PFSK-1 (cell line): ENCODE measurements around the gene C2orf49.

Experiments used
- FOXP2 ChIP-seq: optimal IDR thresholded peaks from 2 replicates; pipeline ENCODE3; 2011; ENCODE audit warnings: borderline replicate concordance, control low read depth, inconsistent platforms; ENCODE audit not compliant: insufficient read depth; ENCODE audit errors: extremely low read length, extremely low read depth
- POLR2AphosphoS5 ChIP-seq: IDR thresholded peaks from 2 replicates; pipeline ENCODE4 v1.6.1; 2012; ENCODE audit warnings: low read depth, mild to moderate bottlenecking, control low read depth, low read length, moderate library complexity
- SIN3A ChIP-seq: IDR thresholded peaks from 2 replicates; pipeline ENCODE4 v1.6.1; 2012; ENCODE audit warnings: mild to moderate bottlenecking, low read length, moderate library complexity, borderline replicate concordance; ENCODE audit not compliant: insufficient read depth
- TAF1 ChIP-seq: IDR thresholded peaks from 2 replicates; pipeline ENCODE4 v1.6.1; 2012; ENCODE audit warnings: low read length, control low read depth, borderline replicate concordance; ENCODE audit not compliant: insufficient read depth
- TF ChIP-seq, protein P1 (sequence below), 2 experiments: IDR thresholded peaks; 2 replicates each; pipeline versions ENCODE4 v1.6.1 to v1.8.0; 2011 to 2012; ENCODE audit warnings: low read depth in 2 of 2, low read length in 2 of 2, control low read depth in 1 of 2, inconsistent platforms in 1 of 2, mild to moderate bottlenecking in 1 of 2, moderate library complexity in 1 of 2; ENCODE audit not compliant: insufficient read depth in 1 of 2

The C2orf49 gene

DNA sequence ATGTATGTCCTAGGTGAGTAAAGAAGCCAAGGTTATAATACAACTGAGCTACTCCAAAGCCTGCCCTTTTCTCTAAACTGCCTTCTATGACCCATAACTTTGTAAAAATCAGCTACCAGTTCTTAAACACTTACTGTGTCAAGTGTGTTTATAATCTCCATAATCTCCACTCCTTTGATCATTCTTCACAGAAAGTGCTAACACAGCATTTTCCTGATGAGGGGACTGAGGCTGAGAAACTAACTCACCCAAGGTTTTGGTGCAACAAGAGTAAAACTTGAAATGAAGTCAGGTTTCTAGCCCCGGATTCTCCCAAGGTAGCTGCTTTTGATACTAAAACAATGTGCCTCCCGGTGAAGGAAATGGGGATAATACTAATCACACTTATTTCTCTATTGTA is 1.9 kb upstream of the C2orf49 start:
- TF ChIP-seq, protein P1, sequence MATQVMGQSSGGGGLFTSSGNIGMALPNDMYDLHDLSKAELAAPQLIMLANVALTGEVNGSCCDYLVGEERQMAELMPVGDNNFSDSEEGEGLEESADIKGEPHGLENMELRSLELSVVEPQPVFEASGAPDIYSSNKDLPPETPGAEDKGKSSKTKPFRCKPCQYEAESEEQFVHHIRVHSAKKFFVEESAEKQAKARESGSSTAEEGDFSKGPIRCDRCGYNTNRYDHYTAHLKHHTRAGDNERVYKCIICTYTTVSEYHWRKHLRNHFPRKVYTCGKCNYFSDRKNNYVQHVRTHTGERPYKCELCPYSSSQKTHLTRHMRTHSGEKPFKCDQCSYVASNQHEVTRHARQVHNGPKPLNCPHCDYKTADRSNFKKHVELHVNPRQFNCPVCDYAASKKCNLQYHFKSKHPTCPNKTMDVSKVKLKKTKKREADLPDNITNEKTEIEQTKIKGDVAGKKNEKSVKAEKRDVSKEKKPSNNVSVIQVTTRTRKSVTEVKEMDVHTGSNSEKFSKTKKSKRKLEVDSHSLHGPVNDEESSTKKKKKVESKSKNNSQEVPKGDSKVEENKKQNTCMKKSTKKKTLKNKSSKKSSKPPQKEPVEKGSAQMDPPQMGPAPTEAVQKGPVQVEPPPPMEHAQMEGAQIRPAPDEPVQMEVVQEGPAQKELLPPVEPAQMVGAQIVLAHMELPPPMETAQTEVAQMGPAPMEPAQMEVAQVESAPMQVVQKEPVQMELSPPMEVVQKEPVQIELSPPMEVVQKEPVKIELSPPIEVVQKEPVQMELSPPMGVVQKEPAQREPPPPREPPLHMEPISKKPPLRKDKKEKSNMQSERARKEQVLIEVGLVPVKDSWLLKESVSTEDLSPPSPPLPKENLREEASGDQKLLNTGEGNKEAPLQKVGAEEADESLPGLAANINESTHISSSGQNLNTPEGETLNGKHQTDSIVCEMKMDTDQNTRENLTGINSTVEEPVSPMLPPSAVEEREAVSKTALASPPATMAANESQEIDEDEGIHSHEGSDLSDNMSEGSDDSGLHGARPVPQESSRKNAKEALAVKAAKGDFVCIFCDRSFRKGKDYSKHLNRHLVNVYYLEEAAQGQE (IDR thresholded peaks at IDR 0.05; ENCODE audit: insufficient read depth in 1 of 2, low read depth in 2 of 2, low read length in 2 of 2), result no peak
- TF ChIP-seq TAF1 (no peak), FOXP2 (no peak), SIN3A (no peak), POLR2AphosphoS5 (no peak)

GRCh38 chr2:105336786-105337121 is 586 bp upstream of the C2orf49 start:
- TF ChIP-seq SIN3A, result no peak
- TF ChIP-seq, protein P1 (IDR thresholded peaks at IDR 0.05; ENCODE audit: insufficient read depth in 1 of 2, low read depth in 2 of 2, low read length in 2 of 2), result no peak
- TF ChIP-seq FOXP2, result no peak
- no peak for TF ChIP-seq TAF1
- TF ChIP-seq POLR2AphosphoS5, result no peak; the same call in 1 of the 2 replicates

DNA sequence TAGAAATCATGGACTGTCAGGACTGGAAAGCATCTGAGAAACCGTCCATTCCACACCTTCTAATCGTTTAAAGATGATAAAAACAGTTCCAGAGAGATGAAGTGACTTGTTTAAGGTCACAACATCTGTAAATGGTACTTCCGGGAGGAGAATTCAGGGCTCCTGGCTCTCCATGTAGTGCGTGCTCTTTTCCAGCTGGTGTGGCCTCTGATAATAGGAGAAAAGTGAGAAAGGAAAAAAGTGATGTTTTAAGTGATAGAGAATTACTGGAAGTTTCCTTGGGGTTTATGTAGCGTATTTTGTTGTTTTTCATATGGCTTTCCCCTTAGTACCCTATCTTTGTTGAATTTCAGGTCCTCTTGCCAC is 663 bp downstream of the C2orf49 start:
- TF ChIP-seq POLR2AphosphoS5 (no peak), SIN3A (no peak), TAF1 (no peak), FOXP2 (no peak)
- TF ChIP-seq, protein P1 (IDR thresholded peaks at IDR 0.05; ENCODE audit: insufficient read depth in 1 of 2, low read depth in 2 of 2, low read length in 2 of 2), result no peak

DNA sequence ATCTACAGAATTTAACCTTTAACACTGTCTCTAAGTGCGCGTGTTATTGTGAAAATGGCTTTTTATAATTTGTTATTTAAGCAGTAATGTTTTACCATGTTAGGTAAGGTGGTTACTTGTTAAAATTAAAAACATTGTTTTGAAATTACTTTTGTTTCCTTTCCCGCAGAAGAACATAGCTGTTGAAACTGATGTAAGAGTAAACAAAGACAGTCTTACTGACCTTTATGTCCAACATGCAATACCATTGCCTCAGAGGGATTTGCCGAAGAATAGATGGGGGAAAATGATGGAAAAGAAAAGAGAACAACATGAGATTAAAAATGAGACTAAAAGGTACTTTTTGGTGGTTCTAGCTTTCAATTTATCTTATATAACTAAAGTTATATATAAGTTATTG is 2.1 kb downstream of the C2orf49 start:
- TF ChIP-seq POLR2AphosphoS5, result no peak
- TF ChIP-seq SIN3A, result no peak
- TF ChIP-seq TAF1, result no peak
- TF ChIP-seq, protein P1 (IDR thresholded peaks at IDR 0.05; ENCODE audit: insufficient read depth in 1 of 2, low read depth in 2 of 2, low read length in 2 of 2), result no peak
- no peak for TF ChIP-seq FOXP2

- TF ChIP-seq, protein P1 (IDR thresholded peaks at IDR 0.05; ENCODE audit: insufficient read depth in 1 of 2, low read depth in 2 of 2, low read length in 2 of 2), result no peak
- TF ChIP-seq POLR2AphosphoS5 (no peak), FOXP2 (no peak), TAF1 (no peak), SIN3A (no peak)
These were observed 7.5 kb downstream of the C2orf49 start for GRCh38 chr2:105344704-105345345.
